ENCODE results near the gene TAF12. TPM values are rescaled to one million over a fixed set of nuclear protein-coding genes. Genes with fewer than 3 reads are reported as not detected.
"Not testable (repeated sequence)": the region's sequence is repeated elsewhere in the genome, so short reads cannot be mapped to it uniquely, and the experiment has no call there.

TAF12 gene
- total and polyA plus RNA-seq, 2 of the 4 experiments (the other 2 are of a cell fraction), result 28.8 to 31.7 TPM

DNA sequence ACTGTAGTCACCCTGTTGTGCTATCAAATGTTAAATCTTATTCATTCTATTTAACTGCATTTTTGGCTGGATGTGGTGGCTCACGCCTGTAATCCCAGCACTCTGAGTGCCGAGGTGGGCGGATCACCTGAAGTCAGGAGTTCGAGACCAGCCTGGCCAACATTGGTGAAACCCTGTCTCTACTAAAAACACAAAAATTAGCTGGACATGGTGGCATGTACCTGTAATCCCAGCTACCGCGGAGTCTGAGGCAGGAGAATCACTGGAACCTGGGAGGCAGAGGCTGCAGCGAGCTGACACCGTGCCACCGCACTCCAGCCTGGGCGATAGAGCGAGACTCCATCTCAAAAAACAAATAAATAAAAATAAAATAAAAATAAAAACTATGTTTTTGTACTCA is 46.6 kb downstream of the TAF12 start:
- H4K5ac ChIP-seq (ENCODE audit: low read depth, low read length); H3K27me3 ChIP-seq (ENCODE audit: control insufficient read depth, insufficient read depth, low read length); DNase-seq; H3K4me1 ChIP-seq (ENCODE audit: control insufficient read depth, insufficient read depth, low read length); H2AK9ac ChIP-seq (replicated peaks; ENCODE audit: low read depth, low read length, poor library complexity); H3K9me1 ChIP-seq (ENCODE audit: insufficient read depth, low read length); BruUV-seq (replicated peaks); H4K20me1 ChIP-seq (ENCODE audit: insufficient read depth, low read length); H2BK15ac ChIP-seq (ENCODE audit: low read depth, low read length); H2AK5ac ChIP-seq (ENCODE audit: low read depth, low read length); H4K91ac ChIP-seq (ENCODE audit: insufficient read depth, low read depth, low read length); dilution Hi-C loops (cut with HindIII; ENCODE audit: low sequenced_read_pairs, unreplicated experiment); H3K27ac ChIP-seq (ENCODE audit: insufficient read depth, low read length); ATAC-seq (ENCODE audit: low read depth); H2BK5ac ChIP-seq (ENCODE audit: low read depth, low read length, poor library complexity, severe bottlenecking); H3K4me2 ChIP-seq (ENCODE audit: low read depth, low read length); H2AFZ ChIP-seq (replicated peaks; ENCODE audit: low read length, poor library complexity); intact Hi-C loops (cut with micrococcal nuclease); H2BK20ac ChIP-seq (ENCODE audit: low read depth, low read length); in situ Hi-C loops (cut with MboI; ENCODE audit: low sequenced_read_pairs); H3K9me3 ChIP-seq (ENCODE audit: control insufficient read depth, insufficient read depth, low read length); POLR2A ChIA-PET (ENCODE audit: unreplicated experiment); H3K36me3 ChIP-seq (ENCODE audit: control insufficient read depth, insufficient read depth, low read length); H4K8ac ChIP-seq (ENCODE audit: low read depth in 2 of 2, low read length in 2 of 2); H2BK120ac ChIP-seq (ENCODE audit: low read depth, low read length); H3K4ac ChIP-seq (ENCODE audit: low read depth, low read length); H3K18ac ChIP-seq (ENCODE audit: low read depth, low read length); H3K79me1 ChIP-seq (ENCODE audit: low read depth in 1 of 2, low read length in 2 of 2); H3K56ac ChIP-seq (ENCODE audit: extremely low read depth, insufficient read depth, low read length); H3K14ac ChIP-seq (replicated peaks; ENCODE audit: low read depth, low read length); H3K4me3 ChIP-seq (ENCODE audit: insufficient read depth, low read depth, low read length); H3K9ac ChIP-seq (ENCODE audit: low read depth, low read length); H3K23ac ChIP-seq (ENCODE audit: low read depth, low read length): not testable (repeated sequence)
- CTCF ChIA-PET, result interaction anchor here (0.6 kb wide), 1 partner anchor 27 kb away, joined by 5 read pairs; no protein-coding TSS in a partner anchor
- WGBS, 2 experiments (ENCODE audit: extremely low coverage in 2 of 2, insufficient read length in 1 of 2), result no CpG with 5 or more reads among the region's 11 CpGs

Measured in IMR-90 (cell line).